Right lobe of liver (tissue), 6 donors: Measurements from ENCODE around the gene SPRED2. TPM values are rescaled to one million over a fixed set of nuclear protein-coding genes. Genes with fewer than 3 reads are reported as not detected.

Experiments
- ATAC-seq, 4 donors: fragments of 200-7000 bp; cut with Tn5 transposase; one replicate each; pipeline ENCODE4 v1.9.1; 2020; ENCODE audit warnings: mild to moderate bottlenecking in 4 of 4, moderate library complexity in 4 of 4
- DNase-seq, 3 donors: peaks; one replicate each; pipeline ENCODE4 v3.0.0-alpha.2; 2020
- H3K27ac ChIP-seq, 3 donors: fragments of 200-600 bp; one replicate each; pipeline ENCODE4 v1.8.0; 2022
- H3K27me3 ChIP-seq, 2 donors: fragments of 200-600 bp; one replicate each; pipeline ENCODE4 v1.8.0; 2022
- H3K36me3 ChIP-seq, 4 donors: fragments of 200-600 bp; sonication (generic) in 1 of 4; one replicate each; pipeline versions ENCODE4 v1.5.1 to v1.8.0; 2017 to 2022; ENCODE audit warnings: control low read depth in 1 of 4
- H3K4me1 ChIP-seq, 4 donors: fragments of 200-600 bp; sonication (generic) in 1 of 4; one replicate each; pipeline versions ENCODE4 v1.5.1 to v1.8.0; 2017 to 2022; ENCODE audit warnings: control low read depth in 1 of 4
- H3K4me3 ChIP-seq, 3 donors: fragments of 200-600 bp; one replicate each; pipeline ENCODE4 v1.8.0; 2022
- H3K9me3 ChIP-seq, 4 donors: fragments of 200-600 bp; sonication (generic) in 1 of 4; one replicate each; pipeline versions ENCODE4 v1.5.1 to v1.8.0; 2017 to 2022; ENCODE audit warnings: control low read depth in 1 of 4
- CTCF ChIP-seq, 4 donors: fragments of 200-600 bp in 3 of 4; fragments of 450-650 bp in 1 of 4; IDR thresholded peaks; one replicate each; pipeline versions ENCODE4 v1.5.1 to v1.8.0; 2016 to 2022; ENCODE audit warnings: antibody characterized with exemption in 4 of 4, mild to moderate bottlenecking in 2 of 4
- POLR2A ChIP-seq: fragments of 450-650 bp; IDR thresholded peaks from one replicate; pipeline ENCODE4 v1.6.1; 2017; ENCODE audit warnings: antibody characterized with exemption, mild to moderate bottlenecking
- WGBS: methylation state at CpG from one replicate; pipeline ENCODE4 v1.1.6; 2018; ENCODE audit warnings: low coverage, low lambda C conversion rate; ENCODE audit not compliant: insufficient coverage; ENCODE audit errors: missing lambda C conversion rate; 5-methylcytosine and 5-hydroxymethylcytosine counted together
- intact Hi-C, 2 donors: fragments of 100-400 bp; cut with DNase I; formaldehyde crosslinking; loops; one replicate each; pipeline versions ENCODE4 v1.11.2 to v1.14.1; 2022
- total RNA-seq, 6 experiments: library from RNA; depleted of rRNA in 2 of 6; stranded (reverse); fragments of >200 nt in 2 of 6; fragmentation: NEBNext Ultra II Directional in 3 of 6; extraction: Animal tissue kit (Norgen Biotek cat#: 25700) in 3 of 6; gene quantifications; one replicate each; pipeline versions ENCODE4 v1.1.0 to v1.2.4, GENCODE V29; 2016 to 2023
- donor health status: DM: no; HTN: yes; CAD: no.
- donor health status: DM: no; HTN: no; CAD: no.
- donor health status: DM: no; HTN: no; CAD: no.
- donor health status: DM: no; HTN: yes; CAD: no.
- donor health status: DM: no; HTN: yes; CAD: no.

Gene SPRED2
- total RNA-seq, 6 experiments from 2014 or later: 11.0 to 22.5 (median 15.2) TPM

GRCh38 chr2:65313126-65313953 is 119.1 kb downstream of the SPRED2 start:
- Histone ChIP-seq H3K4me3 (no peak overlapping the region), H3K4me1 (peaks cover 0 to 11% (median 3%) of the 10 kb centered on the region in 4 donors), H3K36me3 (peaks cover 0 to 40% (median 11%) of the 10 kb centered on the region in 4 donors), H3K9me3 (no peaks in the 10 kb centered on the region), H3K27me3 (no peaks in the 10 kb centered on the region), H3K27ac (no peak overlapping the region)
- ATAC-seq: peak in 3 of 4 donors; percentile 26 to 62 (median 26)
- intact Hi-C loops: no loop called here
- 85% methylated on average over 7 of the region's 52 CpGs for WGBS
- no peak for TF ChIP-seq POLR2A
- no peak for TF ChIP-seq CTCF (IDR thresholded peaks at IDR 0.05)
- DNase-seq: no peak

GRCh38 chr2:65311596-65311995 is 120.8 kb downstream of the SPRED2 start:
- Histone ChIP-seq H3K4me1 (peaks cover 0 to 9% (median 3%) of the 10 kb centered on the region in 4 donors), H3K27ac (no peak overlapping the region), H3K9me3 (no peaks in the 10 kb centered on the region), H3K4me3 (no peak overlapping the region), H3K36me3 (peaks cover 0 to 40% (median 11%) of the 10 kb centered on the region in 4 donors), H3K27me3 (no peaks in the 10 kb centered on the region)
- no peak for ATAC-seq
- intact Hi-C loops: no loop called here
- no peak for TF ChIP-seq POLR2A
- TF ChIP-seq CTCF (IDR thresholded peaks at IDR 0.05): no peak
- DNase-seq: no peak
- WGBS: 90% methylated on average over 3 of the region's 7 CpGs

- peaks cover 0 to 4% (median under 1%) of the 10 kb centered on the region in 4 donors for H3K4me1 ChIP-seq
- 75% methylated on average over 6 of the region's 6 CpGs for WGBS
- no peak for ATAC-seq
- H3K36me3 ChIP-seq: peaks cover 0 to 34% (median 11%) of the 10 kb centered on the region in 4 donors
- no peaks in the 10 kb centered on the region for H3K9me3 ChIP-seq
- H3K27ac ChIP-seq: no peak overlapping the region
- H3K27me3 ChIP-seq: no peaks in the 10 kb centered on the region
- H3K4me3 ChIP-seq: no peak overlapping the region
- TF ChIP-seq CTCF (IDR thresholded peaks at IDR 0.05) (no peak), POLR2A (no peak)
- DNase-seq: no peak
- intact Hi-C loops: no loop called here
These were observed 121.3 kb downstream of the SPRED2 start for GRCh38 chr2:65311049-65311448.

GRCh38 chr2:65309699-65310098 is 122.7 kb downstream of the SPRED2 start:
- Histone ChIP-seq H3K36me3 (peaks cover 0 to 26% (median 9%) of the 10 kb centered on the region in 4 donors), H3K4me3 (no peak overlapping the region), H3K27ac (no peak overlapping the region), H3K27me3 (no peaks in the 10 kb centered on the region), H3K4me1 (no peaks in the 10 kb centered on the region), H3K9me3 (no peaks in the 10 kb centered on the region)
- ATAC-seq: peak; percentile 6 to 24 (median 15)
- intact Hi-C loops: no loop called here
- DNase-seq: no peak
- 82% methylated on average over 6 of the region's 8 CpGs for WGBS
- no peak for TF ChIP-seq CTCF (IDR thresholded peaks at IDR 0.05)
- TF ChIP-seq POLR2A: no peak
